ENCODE measurements around the gene PRKG1.

PRKG1 gene

DNA sequence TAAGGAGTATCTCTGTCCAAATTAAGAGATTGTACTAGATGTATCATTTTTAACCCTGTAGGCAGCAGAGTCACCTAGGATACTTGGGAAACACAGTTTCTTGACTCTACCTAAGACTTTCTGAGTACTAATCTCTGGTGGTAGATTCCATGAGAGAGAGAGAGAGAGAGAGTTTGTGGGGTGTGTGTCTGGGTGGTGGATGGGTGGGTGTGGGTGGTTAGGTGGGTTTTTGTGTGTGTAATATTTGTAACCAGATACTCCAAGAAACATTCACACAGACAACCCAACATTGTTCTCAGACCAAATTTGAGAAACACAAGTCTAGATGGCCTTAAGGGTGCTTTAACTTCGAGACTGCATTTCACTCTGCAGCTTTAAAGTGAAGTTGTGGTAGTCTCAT, 215.2 kb downstream of the PRKG1 start:
- DNase-seq: no peak
- in situ Hi-C loops (cut with MboI; ENCODE audit: low pct_unique_long_range_greater_than_20kb, low sequenced_read_pairs): no loop called here

DNA sequence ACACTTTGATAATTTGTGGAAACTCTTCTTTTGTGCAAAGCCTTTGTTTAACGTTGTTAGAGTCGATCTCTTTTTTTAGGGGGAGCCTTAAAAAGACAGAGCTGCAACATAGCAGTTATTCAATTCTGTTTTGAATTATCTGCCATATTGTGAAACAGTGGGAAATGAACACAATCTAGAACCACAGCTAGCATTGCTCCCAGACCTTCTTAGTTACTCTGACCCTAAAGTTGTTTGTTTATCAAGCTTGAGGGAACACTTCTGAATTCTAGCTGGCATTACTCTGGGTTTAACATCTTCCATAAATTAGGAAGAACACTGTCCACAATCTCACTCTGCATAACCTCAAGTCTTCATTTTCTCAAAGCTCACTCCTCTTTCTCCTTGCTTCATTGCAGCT, 217.7 kb downstream of the PRKG1 start:
- in situ Hi-C loops (cut with MboI; ENCODE audit: low pct_unique_long_range_greater_than_20kb, low sequenced_read_pairs): no loop called here
- DNase-seq: no peak

DNA sequence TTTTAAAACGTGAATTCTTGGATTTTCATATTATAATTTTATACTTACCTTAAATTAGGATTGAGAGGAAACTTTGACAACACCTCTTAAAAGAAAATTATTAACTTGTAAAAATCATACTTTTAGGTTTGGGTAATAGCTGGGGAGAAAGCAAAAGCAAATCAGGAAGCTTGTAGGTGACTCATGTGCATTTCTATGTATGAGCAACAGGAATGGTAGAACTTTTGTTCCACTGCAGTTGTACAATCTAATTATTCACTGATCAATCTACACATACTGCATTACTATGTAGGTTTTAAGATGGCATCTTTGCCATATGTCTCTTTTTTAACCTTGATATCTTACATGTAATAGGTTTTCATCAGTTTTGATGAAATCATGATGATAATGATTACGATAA, 223.2 kb downstream of the PRKG1 start:
- in situ Hi-C loops (cut with MboI; ENCODE audit: low pct_unique_long_range_greater_than_20kb, low sequenced_read_pairs): no loop called here
- no peak for DNase-seq

DNA sequence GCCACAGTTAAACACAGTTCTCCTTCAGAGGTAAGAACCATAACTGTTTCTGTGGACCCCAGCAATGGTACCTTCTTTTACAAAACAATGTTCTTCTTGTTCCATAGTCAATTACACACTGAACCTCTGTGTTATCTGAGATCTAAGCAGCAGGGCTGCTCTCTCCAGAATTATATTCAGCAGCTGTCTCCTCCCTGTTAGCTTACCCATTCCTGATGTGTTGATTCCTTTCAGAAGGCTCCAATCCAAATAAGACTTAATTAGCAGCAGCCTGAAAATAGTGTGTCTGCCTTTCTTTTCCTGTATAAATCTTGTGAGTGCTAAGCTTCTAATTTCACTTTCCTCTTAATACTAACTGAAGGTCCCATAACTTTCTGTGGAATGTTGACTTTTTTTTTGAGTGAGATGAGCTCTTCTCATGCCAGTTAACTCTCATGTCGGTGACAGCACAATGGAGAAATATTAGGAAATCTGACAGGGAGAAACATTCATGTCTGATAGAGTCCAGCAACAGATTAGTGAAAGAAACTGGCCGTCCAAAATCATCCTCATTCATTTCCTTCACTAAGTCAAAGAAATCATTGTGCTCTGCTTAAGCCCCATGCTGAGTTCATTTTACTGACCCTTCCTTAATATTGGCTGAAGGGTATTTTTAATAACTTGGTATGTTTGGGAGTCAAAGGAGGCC, 226.5 kb downstream of the PRKG1 start:
- DNase-seq: no peak
- in situ Hi-C loops (cut with MboI; ENCODE audit: low pct_unique_long_range_greater_than_20kb, low sequenced_read_pairs): no loop called here

DNA sequence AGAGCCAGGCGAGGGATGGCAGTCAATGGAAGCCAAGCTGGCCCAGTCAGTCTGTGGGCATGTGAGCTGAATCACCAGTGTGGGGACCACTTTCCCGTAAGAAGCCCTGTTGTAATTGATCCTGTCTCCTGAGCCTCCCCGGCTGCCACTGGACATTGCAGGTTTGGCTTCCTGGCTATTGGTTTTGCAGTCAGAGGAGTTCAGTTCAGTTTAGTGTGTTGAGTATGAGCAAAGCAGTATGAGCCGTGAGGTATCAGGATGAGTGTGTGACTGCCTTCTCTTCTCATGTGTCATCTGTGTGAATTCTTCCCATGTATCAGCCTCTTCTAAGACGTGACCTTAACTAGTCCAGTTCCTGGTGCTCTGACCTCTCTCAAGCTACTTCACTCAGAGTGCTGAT, 227.4 kb downstream of the PRKG1 start:
- in situ Hi-C loops (cut with MboI; ENCODE audit: low pct_unique_long_range_greater_than_20kb, low sequenced_read_pairs): no loop called here
- DNase-seq: no peak

DNA sequence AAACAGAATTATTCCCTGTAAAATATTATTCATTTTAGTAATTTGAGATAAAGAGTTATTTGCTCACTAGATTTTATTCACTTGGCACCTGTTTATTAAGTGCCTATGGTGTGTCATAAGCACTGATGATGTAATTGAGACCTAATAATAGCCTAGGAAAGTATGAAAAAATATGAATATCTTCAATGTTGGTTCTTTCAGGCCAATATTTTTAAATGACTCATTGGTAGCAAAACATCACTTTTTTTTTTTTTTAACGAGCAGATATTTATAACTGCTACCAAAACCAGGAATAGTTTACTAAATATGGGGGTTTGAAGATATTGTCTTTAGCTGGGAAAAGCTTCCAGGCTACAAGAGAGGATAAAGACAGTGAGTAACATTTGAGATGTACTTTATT, 228.0 kb downstream of the PRKG1 start:
- DNase-seq: no peak
- in situ Hi-C loops (cut with MboI; ENCODE audit: low pct_unique_long_range_greater_than_20kb, low sequenced_read_pairs): no loop called here

DNA sequence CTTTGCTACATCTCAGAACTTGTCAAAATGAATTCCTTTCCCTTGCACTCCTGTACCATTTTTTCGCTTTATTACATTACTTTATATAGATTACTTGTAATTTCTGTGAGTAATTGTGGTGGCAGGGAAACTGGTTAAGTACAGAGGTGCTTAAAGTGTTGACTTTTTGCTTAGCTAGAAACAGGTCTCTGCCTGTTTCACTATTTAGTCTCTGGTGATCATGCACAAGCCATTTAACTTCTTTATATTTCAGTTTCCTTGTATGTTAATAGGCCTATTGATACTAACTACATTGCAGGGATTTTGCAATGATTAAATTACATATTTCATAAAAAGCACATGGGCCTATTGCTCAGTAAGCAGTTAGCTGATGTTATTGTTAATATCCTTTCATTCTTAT, 233.8 kb downstream of the PRKG1 start:
- no peak for DNase-seq
- in situ Hi-C loops (cut with MboI; ENCODE audit: low pct_unique_long_range_greater_than_20kb, low sequenced_read_pairs): no loop called here

GRCh38 chr10:51311228-51311627, 236.9 kb downstream of the PRKG1 start:
- in situ Hi-C loops (cut with MboI; ENCODE audit: low pct_unique_long_range_greater_than_20kb, low sequenced_read_pairs): no loop called here
- DNase-seq: no peak

- in situ Hi-C loops (cut with MboI; ENCODE audit: low pct_unique_long_range_greater_than_20kb, low sequenced_read_pairs): no loop called here
- DNase-seq: no peak
These were observed 238.5 kb downstream of the PRKG1 start for GRCh38 chr10:51312817-51313216.

DNA sequence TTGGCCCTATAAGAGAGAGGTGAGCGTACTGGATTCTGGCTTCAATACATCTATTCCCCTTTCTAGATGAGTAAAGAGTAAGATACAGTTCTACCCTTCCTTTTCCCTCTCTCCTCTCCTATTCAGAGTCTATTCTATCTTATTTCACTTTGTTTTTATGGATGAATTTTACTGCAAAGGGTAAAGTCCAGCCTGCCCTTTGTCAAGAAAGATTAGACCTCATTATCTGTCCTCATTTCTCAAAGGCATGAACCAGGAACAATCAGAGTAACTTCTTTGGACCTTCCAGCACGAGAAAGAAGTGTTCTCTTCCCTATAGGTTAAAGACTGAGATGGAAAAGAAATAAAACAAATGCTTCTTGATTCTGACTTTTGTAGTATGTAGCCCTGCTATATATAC, 239.0 kb downstream of the PRKG1 start:
- in situ Hi-C loops (cut with MboI; ENCODE audit: low pct_unique_long_range_greater_than_20kb, low sequenced_read_pairs): no loop called here
- no peak for DNase-seq

DNA sequence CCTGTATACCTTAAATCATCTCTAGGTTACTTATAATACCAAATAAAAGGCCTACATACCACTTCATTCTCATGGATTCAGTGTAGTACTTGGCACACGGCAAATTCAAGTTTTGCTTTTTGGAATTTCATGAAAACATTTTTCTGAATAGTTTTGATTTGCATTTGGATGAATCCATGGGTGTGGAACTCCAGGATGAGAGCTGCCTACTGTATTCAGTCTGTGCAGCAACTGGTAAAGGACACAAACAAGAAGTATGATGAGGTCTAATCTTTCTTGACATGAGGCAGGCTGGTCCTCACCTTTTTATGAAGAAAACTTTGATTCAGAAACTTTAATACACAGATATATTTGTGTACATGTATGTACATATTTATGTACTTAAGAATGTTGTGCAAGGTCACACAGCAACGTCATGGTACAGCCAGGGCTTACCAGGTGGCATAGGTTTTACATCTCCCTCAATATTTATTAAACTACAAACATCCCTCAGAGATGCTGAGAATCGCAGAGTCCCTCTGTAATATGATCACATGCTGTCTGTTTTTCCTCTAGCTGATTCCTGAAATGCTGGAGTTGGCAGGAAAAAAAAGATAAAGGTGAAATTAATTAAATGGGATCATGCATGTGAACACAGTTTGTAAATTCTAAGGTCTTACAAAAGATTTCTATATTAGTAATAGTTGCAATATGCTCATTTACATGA, 239.6 kb downstream of the PRKG1 start:
- in situ Hi-C loops (cut with MboI; ENCODE audit: low pct_unique_long_range_greater_than_20kb, low sequenced_read_pairs): no loop called here

GRCh38 chr10:51314481-51314880, 240.2 kb downstream of the PRKG1 start:
- DNase-seq: no peak
- in situ Hi-C loops (cut with MboI; ENCODE audit: low pct_unique_long_range_greater_than_20kb, low sequenced_read_pairs): no loop called here

More for the DNA sequence above, 239.6 kb downstream of the PRKG1 start:
- no peak for DNase-seq

GRCh38 chr10:51318399-51319172, 244.3 kb downstream of the PRKG1 start:
- DNase-seq: no peak
- in situ Hi-C loops (cut with MboI; ENCODE audit: low pct_unique_long_range_greater_than_20kb, low sequenced_read_pairs): no loop called here

DNA sequence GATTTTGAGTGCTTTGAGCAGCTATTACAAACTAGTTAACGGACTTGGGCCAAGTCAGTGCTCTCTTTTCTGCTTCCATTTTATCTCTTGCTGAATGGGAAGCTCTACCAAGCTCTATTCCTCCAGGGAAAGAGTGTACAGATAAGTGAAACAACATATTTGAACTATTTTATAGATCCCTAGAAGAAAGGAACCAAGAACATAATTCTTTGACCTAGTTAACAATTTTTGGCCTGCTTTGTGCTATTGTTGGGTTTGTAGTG, 244.8 kb downstream of the PRKG1 start:
- DNase-seq: no peak
- in situ Hi-C loops (cut with MboI; ENCODE audit: low pct_unique_long_range_greater_than_20kb, low sequenced_read_pairs): no loop called here

- in situ Hi-C loops (cut with MboI; ENCODE audit: low pct_unique_long_range_greater_than_20kb, low sequenced_read_pairs): no loop called here
- no peak for DNase-seq
These were observed 247.0 kb downstream of the PRKG1 start for GRCh38 chr10:51321300-51321699.

- in situ Hi-C loops (cut with MboI; ENCODE audit: low pct_unique_long_range_greater_than_20kb, low sequenced_read_pairs): no loop called here
- DNase-seq: no peak
These were observed 247.7 kb downstream of the PRKG1 start for GRCh38 chr10:51321980-51322379.

- DNase-seq: no peak
- in situ Hi-C loops (cut with MboI; ENCODE audit: low pct_unique_long_range_greater_than_20kb, low sequenced_read_pairs): no loop called here
These were observed 251.4 kb downstream of the PRKG1 start for GRCh38 chr10:51325649-51326048.

DNA sequence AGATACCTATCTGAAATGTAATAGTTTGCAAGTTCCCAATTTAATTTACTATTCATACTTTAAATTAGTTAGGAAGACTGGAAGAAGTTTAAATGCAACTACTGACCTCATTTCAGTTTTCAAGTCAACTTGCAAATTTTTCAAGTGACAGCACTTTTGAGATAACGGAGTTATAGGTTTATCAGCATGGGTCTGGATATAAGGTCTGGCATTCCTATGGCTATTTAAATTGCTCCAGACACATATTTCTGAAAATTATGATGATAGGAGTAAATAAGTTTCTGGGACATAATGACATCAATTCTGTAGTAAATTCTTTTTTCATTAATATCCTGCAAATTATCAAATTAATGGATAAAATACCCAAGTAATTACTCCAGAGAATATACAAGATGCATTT, 251.9 kb downstream of the PRKG1 start:
- in situ Hi-C loops (cut with MboI; ENCODE audit: low pct_unique_long_range_greater_than_20kb, low sequenced_read_pairs): no loop called here
- no peak for DNase-seq

- in situ Hi-C loops (cut with MboI; ENCODE audit: low pct_unique_long_range_greater_than_20kb, low sequenced_read_pairs): no loop called here
- DNase-seq: no peak
These were observed 253.1 kb downstream of the PRKG1 start for GRCh38 chr10:51327432-51327831.

DNA sequence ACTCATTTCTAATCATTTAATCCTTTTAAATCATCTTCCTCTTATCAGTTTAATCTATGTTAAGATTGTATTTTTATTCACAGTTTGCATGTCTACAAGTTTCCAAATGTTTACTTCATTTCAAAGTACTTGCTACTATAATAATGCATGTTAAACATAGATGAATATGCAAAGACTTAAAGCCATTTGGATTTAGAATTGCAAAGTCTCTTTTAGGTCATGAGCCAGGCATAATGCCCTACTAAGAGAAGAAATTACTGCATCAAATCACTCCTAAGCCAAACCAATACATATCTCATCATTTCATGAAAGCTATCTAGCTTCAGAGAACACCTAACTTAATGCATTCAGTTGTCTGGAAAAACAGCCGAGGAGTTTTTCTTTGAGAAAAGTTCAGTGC, 266.1 kb downstream of the PRKG1 start:
- in situ Hi-C loops (cut with MboI; ENCODE audit: low pct_unique_long_range_greater_than_20kb, low sequenced_read_pairs): no loop called here
- DNase-seq: no peak

Measured in KBM-7 (cell line).